ENCODE data around the gene KAT6B.

DNA sequence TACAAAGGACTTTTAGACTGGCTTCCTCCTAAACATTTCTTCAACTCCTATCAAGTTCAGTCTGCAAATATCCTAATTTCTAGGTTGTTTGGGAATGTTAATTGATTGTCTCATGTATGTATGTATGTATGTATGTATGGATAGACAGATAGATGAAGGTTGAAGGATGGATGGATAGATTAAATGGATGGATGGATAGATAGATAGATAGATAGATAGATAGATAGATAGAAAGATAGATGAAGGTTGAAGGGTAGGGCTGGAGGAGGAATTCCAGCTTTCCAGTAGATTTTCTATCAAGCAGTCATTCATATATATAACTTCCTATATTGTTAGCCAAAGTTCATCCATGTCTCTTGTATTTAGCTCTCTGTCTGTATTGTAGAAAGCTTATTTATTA is 85.8 kb downstream of the KAT6B start:
- TF ChIP-seq POLR2A (IDR thresholded peaks at IDR 0.05), result no peak
- TF ChIP-seq, protein P1, sequence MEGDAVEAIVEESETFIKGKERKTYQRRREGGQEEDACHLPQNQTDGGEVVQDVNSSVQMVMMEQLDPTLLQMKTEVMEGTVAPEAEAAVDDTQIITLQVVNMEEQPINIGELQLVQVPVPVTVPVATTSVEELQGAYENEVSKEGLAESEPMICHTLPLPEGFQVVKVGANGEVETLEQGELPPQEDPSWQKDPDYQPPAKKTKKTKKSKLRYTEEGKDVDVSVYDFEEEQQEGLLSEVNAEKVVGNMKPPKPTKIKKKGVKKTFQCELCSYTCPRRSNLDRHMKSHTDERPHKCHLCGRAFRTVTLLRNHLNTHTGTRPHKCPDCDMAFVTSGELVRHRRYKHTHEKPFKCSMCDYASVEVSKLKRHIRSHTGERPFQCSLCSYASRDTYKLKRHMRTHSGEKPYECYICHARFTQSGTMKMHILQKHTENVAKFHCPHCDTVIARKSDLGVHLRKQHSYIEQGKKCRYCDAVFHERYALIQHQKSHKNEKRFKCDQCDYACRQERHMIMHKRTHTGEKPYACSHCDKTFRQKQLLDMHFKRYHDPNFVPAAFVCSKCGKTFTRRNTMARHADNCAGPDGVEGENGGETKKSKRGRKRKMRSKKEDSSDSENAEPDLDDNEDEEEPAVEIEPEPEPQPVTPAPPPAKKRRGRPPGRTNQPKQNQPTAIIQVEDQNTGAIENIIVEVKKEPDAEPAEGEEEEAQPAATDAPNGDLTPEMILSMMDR (IDR thresholded peaks at IDR 0.05), result no peak
